ENCODE data around the gene KCNA2.

DNA sequence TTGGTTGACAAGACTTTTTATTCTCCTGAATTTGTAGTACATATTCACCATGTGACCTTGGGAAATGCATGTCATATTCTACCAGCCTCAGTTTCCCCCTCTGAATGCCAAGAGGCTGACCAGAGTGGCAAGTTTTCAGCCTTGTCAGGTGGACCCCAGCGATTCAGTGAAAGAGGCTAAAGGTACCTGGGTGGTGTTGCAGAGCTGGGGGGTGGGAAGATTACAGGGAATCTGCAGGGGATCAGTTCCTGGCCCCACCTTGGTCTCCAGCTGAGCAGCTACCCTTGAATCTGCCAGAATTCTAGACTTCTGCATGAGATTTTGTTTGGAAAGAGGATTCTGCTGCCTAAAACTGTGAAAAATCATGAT lies 27.9 kb upstream of the KCNA2 start:
- TF ChIP-seq POLR2AphosphoS5 (IDR thresholded peaks at IDR 0.05; ENCODE audit: low read depth, low read length) (no peak), TAF1 (IDR thresholded peaks at IDR 0.05; ENCODE audit: low read depth, low read length) (no peak)
